NCI-H1092 (cell line): ENCODE measurements around the gene RTN3.
"Not testable (repeated sequence)": the region's sequence is repeated elsewhere in the genome, so short reads cannot be mapped to it uniquely, and the experiment has no call there.

ENCODE experiments used
- DNase-seq: peaks from one replicate; lab custom pipeline; 2025; lab: John Stamatoyannopoulos, UW

The RTN3 gene

GRCh38 chr11:63768237-63769041, 87.1 kb downstream of the RTN3 start, which contains the start of gene ZFTA:
Gene ZFTA, minus strand, starts transcription at chr11:63768775. Its CDS starts 153 bp downstream, at chr11:63768622.
- peak; percentile 61 for DNase-seq

- no peak for DNase-seq
Observed at GRCh38 chr11:63769042-63769713, 87.9 kb downstream of the RTN3 start.

- DNase-seq, result peak; percentile 44
Observed at GRCh38 chr11:63769714-63770455, 88.6 kb downstream of the RTN3 start.

GRCh38 chr11:63770763-63771162, 89.5 kb downstream of the RTN3 start:
- DNase-seq, result no peak

GRCh38 chr11:63771741-63772318, 90.5 kb downstream of the RTN3 start:
- not testable (repeated sequence) for DNase-seq

GRCh38 chr11:63775191-63775590, 93.9 kb downstream of the RTN3 start:
- DNase-seq, result no peak

- no peak for DNase-seq
Observed at GRCh38 chr11:63779039-63779438, 97.7 kb downstream of the RTN3 start.

GRCh38 chr11:63782749-63783148, 101.4 kb downstream of the RTN3 start:
- DNase-seq, result no peak

GRCh38 chr11:63783925-63784592, 102.8 kb downstream of the RTN3 start:
- no peak for DNase-seq

GRCh38 chr11:63785823-63786222, 104.5 kb downstream of the RTN3 start:
- DNase-seq, result no peak

- DNase-seq, result no peak
Observed at GRCh38 chr11:63791495-63792167, 110.3 kb downstream of the RTN3 start.

- no peak for DNase-seq
Observed at GRCh38 chr11:63793161-63793560, 111.9 kb downstream of the RTN3 start.

- DNase-seq, result no peak
Observed at GRCh38 chr11:63795066-63795465, 113.8 kb downstream of the RTN3 start.

- no peak for DNase-seq
Observed at GRCh38 chr11:63800921-63801320, 119.6 kb downstream of the RTN3 start.

- DNase-seq, result no peak
Observed at GRCh38 chr11:63802637-63803414, 121.5 kb downstream of the RTN3 start.

- DNase-seq, result no peak
Observed at GRCh38 chr11:63804259-63804658, 123.0 kb downstream of the RTN3 start.

- no peak for DNase-seq
Observed at GRCh38 chr11:63805844-63806415, 124.6 kb downstream of the RTN3 start.
